ENCODE data around the gene ST13. TPM values are rescaled to one million over a fixed set of nuclear protein-coding genes. Genes with fewer than 3 reads are reported as not detected.
A peak's percentile ranks its signal among the peaks of the same experiment; 100 is the strongest.

Gene ST13
- total RNA-seq: 231 and 249 TPM in 2 replicates

- Histone ChIP-seq H3K4me3 (ENCODE audit: insufficient read depth, low read length) (peak within 1 kb of the TSS; percentile 98), H4K20me1 (ENCODE audit: insufficient read depth, low read length) (peaks cover 16% of the 10 kb centered on the region), H3K9me3 (ENCODE audit: low read depth, low read length) (no peaks in the 10 kb centered on the region), H3K27me3 (ENCODE audit: insufficient read depth, low read length) (no peaks in the 10 kb centered on the region), H3K79me2 (ENCODE audit: insufficient read depth, low read length) (peaks cover 94% of the 10 kb centered on the region), H2AFZ (ENCODE audit: low read length) (peak within 1 kb of the TSS; percentile 95), H3K4me2 (ENCODE audit: insufficient read depth, low read length) (peak within 1 kb of the TSS; percentile 98), H3K27ac (ENCODE audit: low read depth, low read length) (peak within 1 kb of the TSS; percentile 97), H3K4me1 (ENCODE audit: insufficient read depth, low read length) (peaks cover 39% of the 10 kb centered on the region), H3K36me3 (ENCODE audit: insufficient read depth, low read length) (peaks cover 1% of the 10 kb centered on the region)
- DNase-seq (ENCODE audit: insufficient read length, low spot score, missing footprints): peak; percentile 96
- TF ChIP-seq CTCF (IDR thresholded peaks at IDR 0.05; ENCODE audit: extremely low read depth, low read depth, low read length): peak; percentile 25
Observed at GRCh38 chr22:40856513-40857308, at the start of gene ST13, which contains the start of gene XPNPEP3. Gene ST13, minus strand, starts transcription at chr22:40856639. Its CDS starts 99 bp downstream, at chr22:40856540. Gene XPNPEP3, plus strand, starts transcription at chr22:40857148. Its CDS starts 34 bp downstream, at chr22:40857182.

GRCh38 chr22:40904101-40904500 lies 47.7 kb upstream of the ST13 start:
- H3K4me2 ChIP-seq (ENCODE audit: insufficient read depth, low read length): no peak overlapping the region
- no peaks in the 10 kb centered on the region for H3K79me2 ChIP-seq (ENCODE audit: insufficient read depth, low read length)
- H3K36me3 ChIP-seq (ENCODE audit: insufficient read depth, low read length): peaks cover 20% of the 10 kb centered on the region
- H3K9me3 ChIP-seq (ENCODE audit: low read depth, low read length): no peaks in the 10 kb centered on the region
- H3K4me1 ChIP-seq (ENCODE audit: insufficient read depth, low read length): no peaks in the 10 kb centered on the region
- H3K4me3 ChIP-seq (ENCODE audit: insufficient read depth, low read length): no peak overlapping the region
- no peaks in the 10 kb centered on the region for H4K20me1 ChIP-seq (ENCODE audit: insufficient read depth, low read length)
- no peaks in the 10 kb centered on the region for H3K27me3 ChIP-seq (ENCODE audit: insufficient read depth, low read length)
- H2AFZ ChIP-seq (ENCODE audit: low read length): no peak overlapping the region
- no peak for DNase-seq (ENCODE audit: insufficient read length, low spot score, missing footprints)
- H3K27ac ChIP-seq (ENCODE audit: low read depth, low read length): no peak overlapping the region
- no peak for TF ChIP-seq CTCF (IDR thresholded peaks at IDR 0.05; ENCODE audit: extremely low read depth, low read depth, low read length)

GRCh38 chr22:40898850-40899357 lies 42.5 kb upstream of the ST13 start:
- DNase-seq (ENCODE audit: insufficient read length, low spot score, missing footprints): peak; percentile 88
- peak; percentile 66 for TF ChIP-seq CTCF (IDR thresholded peaks at IDR 0.05; ENCODE audit: extremely low read depth, low read depth, low read length)
- Histone ChIP-seq H4K20me1 (ENCODE audit: insufficient read depth, low read length) (no peaks in the 10 kb centered on the region), H3K4me2 (ENCODE audit: insufficient read depth, low read length) (peak overlapping the region; percentile 46), H3K79me2 (ENCODE audit: insufficient read depth, low read length) (no peaks in the 10 kb centered on the region), H3K36me3 (ENCODE audit: insufficient read depth, low read length) (no peaks in the 10 kb centered on the region), H3K27me3 (ENCODE audit: insufficient read depth, low read length) (no peaks in the 10 kb centered on the region), H3K27ac (ENCODE audit: low read depth, low read length) (no peak overlapping the region), H3K4me1 (ENCODE audit: insufficient read depth, low read length) (no peaks in the 10 kb centered on the region), H2AFZ (ENCODE audit: low read length) (no peak overlapping the region), H3K4me3 (ENCODE audit: insufficient read depth, low read length) (no peak overlapping the region), H3K9me3 (ENCODE audit: low read depth, low read length) (no peaks in the 10 kb centered on the region)

GRCh38 chr22:40894417-40894816 lies 38.0 kb upstream of the ST13 start:
- H3K4me3 ChIP-seq (ENCODE audit: insufficient read depth, low read length): no peak overlapping the region
- no peak overlapping the region for H2AFZ ChIP-seq (ENCODE audit: low read length)
- H3K27me3 ChIP-seq (ENCODE audit: insufficient read depth, low read length): no peaks in the 10 kb centered on the region
- no peak overlapping the region for H3K4me2 ChIP-seq (ENCODE audit: insufficient read depth, low read length)
- H3K4me1 ChIP-seq (ENCODE audit: insufficient read depth, low read length): no peaks in the 10 kb centered on the region
- H3K9me3 ChIP-seq (ENCODE audit: low read depth, low read length): no peaks in the 10 kb centered on the region
- TF ChIP-seq CTCF (IDR thresholded peaks at IDR 0.05; ENCODE audit: extremely low read depth, low read depth, low read length): no peak
- H4K20me1 ChIP-seq (ENCODE audit: insufficient read depth, low read length): no peaks in the 10 kb centered on the region
- DNase-seq (ENCODE audit: insufficient read length, low spot score, missing footprints): peak; percentile 18
- H3K36me3 ChIP-seq (ENCODE audit: insufficient read depth, low read length): peaks cover 8% of the 10 kb centered on the region
- H3K79me2 ChIP-seq (ENCODE audit: insufficient read depth, low read length): no peaks in the 10 kb centered on the region
- no peak overlapping the region for H3K27ac ChIP-seq (ENCODE audit: low read depth, low read length)
